HepG2 (cell line): ENCODE measurements around the gene OR52H1.

Experiments used
- CEBPB ChIP-seq: IDR thresholded peaks from 2 replicates; pipeline ENCODE4 v1.6.1; 2011; ENCODE audit warnings: low read depth, low read length, improper control_type of control experiment, borderline replicate concordance
- FOXM1 ChIP-seq: sonication (generic); formaldehyde crosslinking; IDR thresholded peaks from 2 replicates; pipeline ENCODE4 v1.5.0; 2020; ENCODE audit warnings: missing genetic modification reagents
- HNRNPL ChIP-seq: fragments of 200-400 bp; formaldehyde crosslinking; IDR thresholded peaks from 2 replicates; pipeline ENCODE4 v1.6.1; 2017; ENCODE audit warnings: mild to moderate bottlenecking, low read depth, low read length
- JUND ChIP-seq: sonication (generic); formaldehyde crosslinking; IDR thresholded peaks from 2 replicates; pipeline ENCODE4 v1.8.0; 2022; ENCODE audit warnings: mild to moderate bottlenecking, missing genetic modification reagents
- NR2F2 ChIP-seq: IDR thresholded peaks from 2 replicates; pipeline ENCODE4 v1.6.1; 2012; ENCODE audit warnings: low read depth, inconsistent platforms, borderline replicate concordance
- RFX5 ChIP-seq: IDR thresholded peaks from 2 replicates; pipeline ENCODE4 v1.6.1; 2011; ENCODE audit warnings: low read depth, low read length, improper control_type of control experiment
- RFXAP ChIP-seq: sonication (generic); formaldehyde crosslinking; IDR thresholded peaks from 2 replicates; pipeline ENCODE4 v1.4.0; 2020; ENCODE audit warnings: missing genetic modification reagents, borderline replicate concordance
- SMAD1 ChIP-seq: sonication (generic); formaldehyde crosslinking; IDR thresholded peaks from 2 replicates; pipeline ENCODE4 v1.4.0; 2020; ENCODE audit warnings: missing genetic modification reagents, low read depth, mild to moderate bottlenecking, borderline replicate concordance
- ZBTB7A ChIP-seq: sonication (generic); formaldehyde crosslinking; IDR thresholded peaks from 2 replicates; pipeline ENCODE4 v1.8.0; 2022; ENCODE audit warnings: mild to moderate bottlenecking, missing genetic modification reagents
- ZSCAN12 ChIP-seq: sonication (generic); formaldehyde crosslinking; IDR thresholded peaks from 2 replicates; pipeline ENCODE4 v1.9.0; 2021; ENCODE audit warnings: mild to moderate bottlenecking, missing genetic modification reagents
- TF ChIP-seq, protein P1 (sequence below): sonication (generic); formaldehyde crosslinking; IDR thresholded peaks from 2 replicates; pipeline ENCODE4 v1.4.0; 2020; ENCODE audit warnings: missing genetic modification reagents, borderline replicate concordance
- TF ChIP-seq, protein P2 (sequence below): sonication (generic); formaldehyde crosslinking; IDR thresholded peaks from 2 replicates; pipeline ENCODE4 v1.5.0; 2020; ENCODE audit warnings: mild to moderate bottlenecking, missing genetic modification reagents, moderate library complexity
- TF ChIP-seq, protein P3 (sequence below), 2 experiments: IDR thresholded peaks; 2 replicates each; pipeline ENCODE4 v1.6.1; 2011 to 2012; ENCODE audit warnings: low read length in 2 of 2, borderline replicate concordance in 1 of 2, low read depth in 1 of 2, mild to moderate bottlenecking in 1 of 2, moderate library complexity in 1 of 2

DNA sequence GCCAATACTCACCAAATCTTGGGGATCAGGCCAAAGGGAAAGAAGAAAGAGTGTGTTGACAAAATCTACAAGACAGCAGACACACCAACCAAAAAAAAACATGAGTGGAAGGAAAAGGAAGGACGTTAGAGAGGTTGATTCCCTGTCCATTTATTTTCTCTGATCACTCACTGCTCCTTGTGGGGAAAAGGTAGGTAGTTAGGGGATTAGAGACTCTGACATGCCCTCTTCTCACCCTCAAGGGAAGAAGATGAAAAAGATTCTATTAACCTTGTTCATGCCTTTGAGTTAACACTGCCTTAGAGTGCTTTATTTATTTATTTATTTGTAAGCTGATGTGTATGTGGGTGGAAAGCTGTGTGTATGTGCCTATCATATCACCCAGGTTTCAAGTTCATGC lies at the start of gene OR52H1:
- TF ChIP-seq SMAD1 (CRISPR knock-in tag) (no peak), NR2F2 (no peak), ZBTB7A (CRISPR knock-in tag) (no peak), FOXM1 (CRISPR knock-in tag) (no peak), JUND (CRISPR knock-in tag) (no peak), RFX5 (no peak), ZSCAN12 (CRISPR knock-in tag) (no peak), CEBPB (no peak), RFXAP (CRISPR knock-in tag) (no peak), HNRNPL (no peak)
- TF ChIP-seq, protein P1, sequence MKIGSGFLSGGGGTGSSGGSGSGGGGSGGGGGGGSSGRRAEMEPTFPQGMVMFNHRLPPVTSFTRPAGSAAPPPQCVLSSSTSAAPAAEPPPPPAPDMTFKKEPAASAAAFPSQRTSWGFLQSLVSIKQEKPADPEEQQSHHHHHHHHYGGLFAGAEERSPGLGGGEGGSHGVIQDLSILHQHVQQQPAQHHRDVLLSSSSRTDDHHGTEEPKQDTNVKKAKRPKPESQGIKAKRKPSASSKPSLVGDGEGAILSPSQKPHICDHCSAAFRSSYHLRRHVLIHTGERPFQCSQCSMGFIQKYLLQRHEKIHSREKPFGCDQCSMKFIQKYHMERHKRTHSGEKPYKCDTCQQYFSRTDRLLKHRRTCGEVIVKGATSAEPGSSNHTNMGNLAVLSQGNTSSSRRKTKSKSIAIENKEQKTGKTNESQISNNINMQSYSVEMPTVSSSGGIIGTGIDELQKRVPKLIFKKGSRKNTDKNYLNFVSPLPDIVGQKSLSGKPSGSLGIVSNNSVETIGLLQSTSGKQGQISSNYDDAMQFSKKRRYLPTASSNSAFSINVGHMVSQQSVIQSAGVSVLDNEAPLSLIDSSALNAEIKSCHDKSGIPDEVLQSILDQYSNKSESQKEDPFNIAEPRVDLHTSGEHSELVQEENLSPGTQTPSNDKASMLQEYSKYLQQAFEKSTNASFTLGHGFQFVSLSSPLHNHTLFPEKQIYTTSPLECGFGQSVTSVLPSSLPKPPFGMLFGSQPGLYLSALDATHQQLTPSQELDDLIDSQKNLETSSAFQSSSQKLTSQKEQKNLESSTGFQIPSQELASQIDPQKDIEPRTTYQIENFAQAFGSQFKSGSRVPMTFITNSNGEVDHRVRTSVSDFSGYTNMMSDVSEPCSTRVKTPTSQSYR: no peak
- TF ChIP-seq, protein P2, sequence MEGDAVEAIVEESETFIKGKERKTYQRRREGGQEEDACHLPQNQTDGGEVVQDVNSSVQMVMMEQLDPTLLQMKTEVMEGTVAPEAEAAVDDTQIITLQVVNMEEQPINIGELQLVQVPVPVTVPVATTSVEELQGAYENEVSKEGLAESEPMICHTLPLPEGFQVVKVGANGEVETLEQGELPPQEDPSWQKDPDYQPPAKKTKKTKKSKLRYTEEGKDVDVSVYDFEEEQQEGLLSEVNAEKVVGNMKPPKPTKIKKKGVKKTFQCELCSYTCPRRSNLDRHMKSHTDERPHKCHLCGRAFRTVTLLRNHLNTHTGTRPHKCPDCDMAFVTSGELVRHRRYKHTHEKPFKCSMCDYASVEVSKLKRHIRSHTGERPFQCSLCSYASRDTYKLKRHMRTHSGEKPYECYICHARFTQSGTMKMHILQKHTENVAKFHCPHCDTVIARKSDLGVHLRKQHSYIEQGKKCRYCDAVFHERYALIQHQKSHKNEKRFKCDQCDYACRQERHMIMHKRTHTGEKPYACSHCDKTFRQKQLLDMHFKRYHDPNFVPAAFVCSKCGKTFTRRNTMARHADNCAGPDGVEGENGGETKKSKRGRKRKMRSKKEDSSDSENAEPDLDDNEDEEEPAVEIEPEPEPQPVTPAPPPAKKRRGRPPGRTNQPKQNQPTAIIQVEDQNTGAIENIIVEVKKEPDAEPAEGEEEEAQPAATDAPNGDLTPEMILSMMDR: no peak
- TF ChIP-seq, protein P3, sequence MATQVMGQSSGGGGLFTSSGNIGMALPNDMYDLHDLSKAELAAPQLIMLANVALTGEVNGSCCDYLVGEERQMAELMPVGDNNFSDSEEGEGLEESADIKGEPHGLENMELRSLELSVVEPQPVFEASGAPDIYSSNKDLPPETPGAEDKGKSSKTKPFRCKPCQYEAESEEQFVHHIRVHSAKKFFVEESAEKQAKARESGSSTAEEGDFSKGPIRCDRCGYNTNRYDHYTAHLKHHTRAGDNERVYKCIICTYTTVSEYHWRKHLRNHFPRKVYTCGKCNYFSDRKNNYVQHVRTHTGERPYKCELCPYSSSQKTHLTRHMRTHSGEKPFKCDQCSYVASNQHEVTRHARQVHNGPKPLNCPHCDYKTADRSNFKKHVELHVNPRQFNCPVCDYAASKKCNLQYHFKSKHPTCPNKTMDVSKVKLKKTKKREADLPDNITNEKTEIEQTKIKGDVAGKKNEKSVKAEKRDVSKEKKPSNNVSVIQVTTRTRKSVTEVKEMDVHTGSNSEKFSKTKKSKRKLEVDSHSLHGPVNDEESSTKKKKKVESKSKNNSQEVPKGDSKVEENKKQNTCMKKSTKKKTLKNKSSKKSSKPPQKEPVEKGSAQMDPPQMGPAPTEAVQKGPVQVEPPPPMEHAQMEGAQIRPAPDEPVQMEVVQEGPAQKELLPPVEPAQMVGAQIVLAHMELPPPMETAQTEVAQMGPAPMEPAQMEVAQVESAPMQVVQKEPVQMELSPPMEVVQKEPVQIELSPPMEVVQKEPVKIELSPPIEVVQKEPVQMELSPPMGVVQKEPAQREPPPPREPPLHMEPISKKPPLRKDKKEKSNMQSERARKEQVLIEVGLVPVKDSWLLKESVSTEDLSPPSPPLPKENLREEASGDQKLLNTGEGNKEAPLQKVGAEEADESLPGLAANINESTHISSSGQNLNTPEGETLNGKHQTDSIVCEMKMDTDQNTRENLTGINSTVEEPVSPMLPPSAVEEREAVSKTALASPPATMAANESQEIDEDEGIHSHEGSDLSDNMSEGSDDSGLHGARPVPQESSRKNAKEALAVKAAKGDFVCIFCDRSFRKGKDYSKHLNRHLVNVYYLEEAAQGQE (IDR thresholded peaks at IDR 0.05; ENCODE audit: borderline replicate concordance in 1 of 2, low read depth in 1 of 2, low read length in 2 of 2): no peak
